ENCODE data around the gene PSMG4. TPM values are rescaled to one million over a fixed set of nuclear protein-coding genes. Genes with fewer than 3 reads are reported as not detected.

PSMG4 gene
- total RNA-seq, 1 experiment from 2014 or later = 35.0 TPM

DNA sequence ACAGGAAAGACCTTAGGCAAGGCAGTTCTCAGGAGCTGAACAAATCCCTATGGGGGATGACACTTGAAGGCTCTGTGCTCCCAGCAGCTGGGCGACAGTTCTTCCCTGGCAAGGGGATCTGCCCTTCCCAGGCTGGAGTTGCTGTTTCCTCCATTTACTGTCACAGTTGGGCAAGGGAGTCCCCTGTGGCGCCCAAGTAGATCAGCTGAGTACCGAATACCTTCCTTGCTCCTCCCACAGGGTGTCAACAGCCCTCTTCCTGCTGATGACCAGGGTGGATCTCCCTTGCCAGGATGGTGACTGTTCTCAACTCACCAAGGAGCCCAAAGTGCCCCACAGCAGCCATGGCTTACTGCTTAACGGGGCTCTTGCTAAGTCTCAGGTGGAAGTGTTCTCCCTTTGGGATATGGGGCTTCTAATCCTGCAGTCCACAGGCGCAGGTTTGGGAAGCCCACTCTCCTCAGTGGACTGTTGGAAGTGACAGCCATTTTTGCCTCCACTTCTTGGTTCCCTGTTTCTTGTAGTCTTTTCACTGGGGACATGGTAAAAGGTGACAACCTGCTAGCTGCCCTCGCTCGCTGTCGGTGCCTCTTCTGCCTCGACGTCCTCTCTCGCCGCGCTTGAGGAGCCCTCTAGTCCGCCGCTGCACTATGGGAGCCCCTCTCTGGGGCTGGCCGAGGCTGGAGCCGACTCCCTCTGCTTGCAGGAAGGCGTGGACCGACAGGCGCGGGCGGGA, 5.7 kb upstream of the PSMG4 start:
- H3K79me2 ChIP-seq (ENCODE audit: insufficient read depth, low read length) = no peaks in the 10 kb centered on the region
- CTCF ChIA-PET = interaction anchor here (2.6 kb wide), 1 partner anchor 127 kb away, joined by 16 read pairs; no protein-coding TSS in a partner anchor
- ATAC-seq (peak; percentile 22; the same call in 1 of the 2 replicates), DNase-seq (ENCODE audit: low read depth, low spot score) (no peak)
- intact Hi-C loops (cut with micrococcal nuclease) = loop anchor here (5.0 kb wide), 1 partner anchor 256 kb away; the partner anchor contains the start of gene NQO2
- BruUV-seq (replicated peaks) = no TSS peak
- H3K27me3 ChIP-seq (ENCODE audit: insufficient read depth, low read length) = no peaks in the 10 kb centered on the region
- H3K9me2 ChIP-seq (ENCODE audit: insufficient read depth) = no peaks in the 10 kb centered on the region
- no peak overlapping the region for H3K4me3 ChIP-seq (replicated peaks in 1 of 2; ENCODE audit: low read depth in 1 of 2, low read length in 2 of 2)
- H3K9ac ChIP-seq (ENCODE audit: low read length) = no peak overlapping the region
- H2AFZ ChIP-seq (ENCODE audit: low read depth, low read length, poor library complexity, severe bottlenecking) = no peak overlapping the region
- H3K4me1 ChIP-seq (ENCODE audit: control insufficient read depth in 1 of 2, insufficient read depth in 2 of 2, low read length in 2 of 2) = peaks cover 0 to 28% of the 10 kb centered on the region in 2 experiments; a peak in 2 of 4 replicates
- no peaks in the 10 kb centered on the region for H3K36me3 ChIP-seq (ENCODE audit: control insufficient read depth in 1 of 2, insufficient read depth in 2 of 2, low read length in 2 of 2)
- POLR2A ChIA-PET = interaction anchor here (2.0 kb wide), 1 partner anchor 96 kb away, joined by 14 read pairs; the partner anchor contains the start of gene TUBB2A
- RAD21 ChIA-PET (ENCODE audit: low non-redundant PET in 1 of 2, low total read pairs in 2 of 2, uncharacterized antibody in 2 of 2, unreplicated experiment in 2 of 2) = no interaction called here
- TF ChIP-seq ATF3 (IDR thresholded peaks at IDR 0.05) (no peak), RAD21 (IDR thresholded peaks at IDR 0.05; ENCODE audit: low read depth) (no peak), JUND (IDR thresholded peaks at IDR 0.05) (no peak), ZFX (IDR thresholded peaks at IDR 0.05) (no peak), POLR2A (IDR thresholded peaks at IDR 0.05; ENCODE audit: borderline replicate concordance, extremely low read depth, insufficient read depth, insufficient read length) (no peak)
- H3K4me2 ChIP-seq (ENCODE audit: low read length) = peak overlapping the region; percentile 51
- no peaks in the 10 kb centered on the region for H4K20me1 ChIP-seq (ENCODE audit: insufficient read depth)
- no peaks in the 10 kb centered on the region for H3K9me3 ChIP-seq (ENCODE audit: control insufficient read depth in 1 of 2, insufficient read depth in 1 of 2, low read depth in 1 of 2, low read length in 2 of 2)
- no peak overlapping the region for H3K27ac ChIP-seq (ENCODE audit: low read depth, low read length)

- H3K27me3 ChIP-seq (ENCODE audit: insufficient read depth, low read length) = no peaks in the 10 kb centered on the region
- intact Hi-C loops (cut with micrococcal nuclease) = loop anchor here (5.0 kb wide), 1 partner anchor 256 kb away; the partner anchor contains the start of gene NQO2
- POLR2A ChIA-PET = interaction anchor here (1.2 kb wide), 1 partner anchor 96 kb away, joined by 3 read pairs; the partner anchor contains the start of gene TUBB2A
These were observed 5.2 kb upstream of the PSMG4 start for GRCh38 chr6:3253597-3253961.

More at GRCh38 chr6:3253597-3253961, 5.2 kb upstream of the PSMG4 start:
- Histone ChIP-seq H3K4me1 (ENCODE audit: control insufficient read depth in 1 of 2, insufficient read depth in 2 of 2, low read length in 2 of 2) (peaks cover 0 to 30% of the 10 kb centered on the region in 2 experiments; a peak in 2 of 4 replicates), H3K9me2 (ENCODE audit: insufficient read depth) (no peaks in the 10 kb centered on the region), H3K4me2 (ENCODE audit: low read length) (no peak overlapping the region), H3K9ac (ENCODE audit: low read length) (no peak overlapping the region), H3K79me2 (ENCODE audit: insufficient read depth, low read length) (no peaks in the 10 kb centered on the region), H3K27ac (ENCODE audit: low read depth, low read length) (no peak overlapping the region), H4K20me1 (ENCODE audit: insufficient read depth) (no peaks in the 10 kb centered on the region), H3K36me3 (ENCODE audit: control insufficient read depth in 1 of 2, insufficient read depth in 2 of 2, low read length in 2 of 2) (no peaks in the 10 kb centered on the region), H3K9me3 (ENCODE audit: control insufficient read depth in 1 of 2, insufficient read depth in 1 of 2, low read depth in 1 of 2, low read length in 2 of 2) (no peaks in the 10 kb centered on the region), H2AFZ (ENCODE audit: low read depth, low read length, poor library complexity, severe bottlenecking) (no peak overlapping the region), H3K4me3 (replicated peaks in 1 of 2; ENCODE audit: low read depth in 1 of 2, low read length in 2 of 2) (no peak overlapping the region)
- ChIA-PET RAD21 (ENCODE audit: low non-redundant PET in 1 of 2, low total read pairs in 2 of 2, uncharacterized antibody in 2 of 2, unreplicated experiment in 2 of 2) (no interaction called here), CTCF (no interaction called here)
- no TSS peak for BruUV-seq (replicated peaks)
- TF ChIP-seq ELF1 (IDR thresholded peaks at IDR 0.05; ENCODE audit: borderline replicate concordance, low read depth) = no peak
- no peak for TF ChIP-seq ZBTB33 (IDR thresholded peaks at IDR 0.05; ENCODE audit: extremely low read depth, insufficient replicate concordance, low read length)
- no peak for TF ChIP-seq JUND (IDR thresholded peaks at IDR 0.05)
- TF ChIP-seq YY1 (IDR thresholded peaks at IDR 0.05; ENCODE audit: extremely low read depth, insufficient replicate concordance, low read depth, low read length) = no peak
- TF ChIP-seq, protein P1, sequence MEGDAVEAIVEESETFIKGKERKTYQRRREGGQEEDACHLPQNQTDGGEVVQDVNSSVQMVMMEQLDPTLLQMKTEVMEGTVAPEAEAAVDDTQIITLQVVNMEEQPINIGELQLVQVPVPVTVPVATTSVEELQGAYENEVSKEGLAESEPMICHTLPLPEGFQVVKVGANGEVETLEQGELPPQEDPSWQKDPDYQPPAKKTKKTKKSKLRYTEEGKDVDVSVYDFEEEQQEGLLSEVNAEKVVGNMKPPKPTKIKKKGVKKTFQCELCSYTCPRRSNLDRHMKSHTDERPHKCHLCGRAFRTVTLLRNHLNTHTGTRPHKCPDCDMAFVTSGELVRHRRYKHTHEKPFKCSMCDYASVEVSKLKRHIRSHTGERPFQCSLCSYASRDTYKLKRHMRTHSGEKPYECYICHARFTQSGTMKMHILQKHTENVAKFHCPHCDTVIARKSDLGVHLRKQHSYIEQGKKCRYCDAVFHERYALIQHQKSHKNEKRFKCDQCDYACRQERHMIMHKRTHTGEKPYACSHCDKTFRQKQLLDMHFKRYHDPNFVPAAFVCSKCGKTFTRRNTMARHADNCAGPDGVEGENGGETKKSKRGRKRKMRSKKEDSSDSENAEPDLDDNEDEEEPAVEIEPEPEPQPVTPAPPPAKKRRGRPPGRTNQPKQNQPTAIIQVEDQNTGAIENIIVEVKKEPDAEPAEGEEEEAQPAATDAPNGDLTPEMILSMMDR (IDR thresholded peaks at IDR 0.05 in 2 of 3, conservative IDR thresholded peaks at IDR 0.05 in 1 of 3; ENCODE audit: borderline replicate concordance in 1 of 3, insufficient read depth in 1 of 3, low read depth in 2 of 3, low read length in 2 of 3) = no peak
- TF ChIP-seq ZNF274 (IDR thresholded peaks at IDR 0.05; ENCODE audit: low read depth, low read length) = no peak
- TF ChIP-seq TCF7L2 (IDR thresholded peaks at IDR 0.05; ENCODE audit: borderline replicate concordance, extremely low read depth, insufficient read depth, insufficient read length) = no peak
- no peak for TF ChIP-seq EGR1 (IDR thresholded peaks at IDR 0.05; ENCODE audit: low read depth)
- no peak for TF ChIP-seq EZH2 (IDR thresholded peaks at IDR 0.05)
- TF ChIP-seq FOSL1 (IDR thresholded peaks at IDR 0.05; ENCODE audit: low read depth) = no peak
- no peak for TF ChIP-seq SP1 (IDR thresholded peaks at IDR 0.05; ENCODE audit: low read depth)
- DNase-seq (ENCODE audit: low read depth, low spot score) (no peak), ATAC-seq (no peak)
